DOHH2 (cell line): ENCODE results near the gene ELAVL3.

ENCODE experiments used
- EZH2phosphoT487 ChIP-seq: fragments of 200-600 bp; sonication (generic); IDR thresholded peaks from 2 replicates; pipeline ENCODE4 v1.6.1; 2017; ENCODE audit warnings: borderline replicate concordance, mild to moderate bottlenecking, antibody characterized with exemption, low read length, moderate library complexity, mixed read lengths
- TF ChIP-seq, protein P1 (sequence below): fragments of 200-600 bp; sonication (generic); IDR thresholded peaks from one replicate; pipeline ENCODE4 v1.5.1; 2014; ENCODE audit warnings: antibody characterized with exemption, mild to moderate bottlenecking, low read depth, low read length; ENCODE audit not compliant: poor library complexity, severe bottlenecking

DNA sequence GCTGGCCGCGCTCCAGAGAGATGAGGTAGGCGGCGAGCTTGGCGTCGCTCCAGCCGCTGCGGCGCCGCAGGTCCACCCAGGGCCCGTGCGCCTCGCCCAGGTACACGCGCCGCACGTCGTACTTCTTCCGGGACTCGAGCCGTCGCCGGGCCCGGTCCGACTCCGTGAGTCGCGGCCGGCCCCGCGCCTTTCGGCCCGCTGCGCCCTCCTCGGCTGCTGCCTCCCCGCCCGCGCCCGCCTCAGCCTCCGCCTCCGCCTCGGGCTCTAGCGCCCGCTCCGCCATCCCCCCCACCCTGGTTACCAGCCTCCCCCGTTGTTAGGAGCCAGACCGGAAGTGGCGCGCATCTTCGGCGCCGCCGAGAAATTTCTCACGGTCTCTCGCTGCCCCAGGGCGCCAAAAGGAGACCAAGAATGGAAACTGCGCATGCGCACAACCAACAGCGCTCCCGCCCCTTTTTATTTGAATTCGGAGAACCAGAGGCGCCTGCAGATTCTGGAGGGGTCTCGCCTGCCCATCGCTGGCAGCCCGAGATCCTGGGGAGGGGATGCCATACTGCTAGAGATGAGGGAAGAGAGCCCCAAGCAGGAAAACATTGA is 24.8 kb upstream of the ELAVL3 start, which contains the start of gene ZNF653:
- TF ChIP-seq, protein P1, sequence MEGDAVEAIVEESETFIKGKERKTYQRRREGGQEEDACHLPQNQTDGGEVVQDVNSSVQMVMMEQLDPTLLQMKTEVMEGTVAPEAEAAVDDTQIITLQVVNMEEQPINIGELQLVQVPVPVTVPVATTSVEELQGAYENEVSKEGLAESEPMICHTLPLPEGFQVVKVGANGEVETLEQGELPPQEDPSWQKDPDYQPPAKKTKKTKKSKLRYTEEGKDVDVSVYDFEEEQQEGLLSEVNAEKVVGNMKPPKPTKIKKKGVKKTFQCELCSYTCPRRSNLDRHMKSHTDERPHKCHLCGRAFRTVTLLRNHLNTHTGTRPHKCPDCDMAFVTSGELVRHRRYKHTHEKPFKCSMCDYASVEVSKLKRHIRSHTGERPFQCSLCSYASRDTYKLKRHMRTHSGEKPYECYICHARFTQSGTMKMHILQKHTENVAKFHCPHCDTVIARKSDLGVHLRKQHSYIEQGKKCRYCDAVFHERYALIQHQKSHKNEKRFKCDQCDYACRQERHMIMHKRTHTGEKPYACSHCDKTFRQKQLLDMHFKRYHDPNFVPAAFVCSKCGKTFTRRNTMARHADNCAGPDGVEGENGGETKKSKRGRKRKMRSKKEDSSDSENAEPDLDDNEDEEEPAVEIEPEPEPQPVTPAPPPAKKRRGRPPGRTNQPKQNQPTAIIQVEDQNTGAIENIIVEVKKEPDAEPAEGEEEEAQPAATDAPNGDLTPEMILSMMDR: no peak
- TF ChIP-seq EZH2phosphoT487: no peak
